ENCODE data around the gene CST7. TPM values are rescaled to one million over a fixed set of nuclear protein-coding genes. Genes with fewer than 3 reads are reported as not detected.
A peak's percentile ranks its signal among the peaks of the same experiment; 100 is the strongest.

Gene CST7
- total RNA-seq, 1 experiment from 2014 or later, result not detected

GRCh38 chr20:24989162-24989561 is 40.1 kb downstream of the CST7 start:
- DNase-seq, result no peak
- no peaks in the 10 kb centered on the region for H3K36me3 ChIP-seq (replicated peaks; ENCODE audit: control insufficient read depth, insufficient read depth, low read length)
- H3K4me3 ChIP-seq (ENCODE audit: insufficient read depth, low read depth, low read length), result no peak overlapping the region
- no peaks in the 10 kb centered on the region; the same call in 1 of the 2 replicates for H3K27me3 ChIP-seq (ENCODE audit: control insufficient read depth, insufficient read depth, low read length)

GRCh38 chr20:24990810-24991252 is 41.8 kb downstream of the CST7 start:
- no peak for DNase-seq
- no peak overlapping the region for H3K4me3 ChIP-seq (ENCODE audit: insufficient read depth, low read depth, low read length)
- H3K36me3 ChIP-seq (replicated peaks; ENCODE audit: control insufficient read depth, insufficient read depth, low read length), result no peaks in the 10 kb centered on the region
- no peaks in the 10 kb centered on the region; the same call in 1 of the 2 replicates for H3K27me3 ChIP-seq (ENCODE audit: control insufficient read depth, insufficient read depth, low read length)

GRCh38 chr20:24991897-24992486 is 42.9 kb downstream of the CST7 start:
- Histone ChIP-seq H3K4me3 (ENCODE audit: insufficient read depth, low read depth, low read length) (peak overlapping the region; percentile 89), H3K27me3 (ENCODE audit: control insufficient read depth, insufficient read depth, low read length) (no peaks in the 10 kb centered on the region; the same call in 1 of the 2 replicates), H3K36me3 (replicated peaks; ENCODE audit: control insufficient read depth, insufficient read depth, low read length) (no peaks in the 10 kb centered on the region)
- peak; percentile 69 for DNase-seq

- peak within 1 kb of the TSS; percentile 89 for H3K4me3 ChIP-seq (ENCODE audit: insufficient read depth, low read depth, low read length)
- peak; percentile 98 for DNase-seq
- no peaks in the 10 kb centered on the region; the same call in 1 of the 2 replicates for H3K27me3 ChIP-seq (ENCODE audit: control insufficient read depth, insufficient read depth, low read length)
Observed at GRCh38 chr20:24992487-24993205, 43.6 kb downstream of the CST7 start, which contains the start of gene APMAP. TSS of gene APMAP (minus strand) at chr20:24992751. CDS start at chr20:24992688, 63 bp downstream.

GRCh38 chr20:24993337-24994185 is 44.5 kb downstream of the CST7 start:
- DNase-seq, result no peak
- Histone ChIP-seq H3K27me3 (ENCODE audit: control insufficient read depth, insufficient read depth, low read length) (peaks cover 2% of the 10 kb centered on the region; the same call in 1 of the 2 replicates), H3K36me3 (replicated peaks; ENCODE audit: control insufficient read depth, insufficient read depth, low read length) (no peaks in the 10 kb centered on the region), H3K4me3 (ENCODE audit: insufficient read depth, low read depth, low read length) (no peak overlapping the region; the same call in 1 of the 2 replicates)

More at GRCh38 chr20:24992487-24993205, 43.6 kb downstream of the CST7 start, which contains the start of gene APMAP:
- H3K36me3 ChIP-seq (replicated peaks; ENCODE audit: control insufficient read depth, insufficient read depth, low read length), result no peaks in the 10 kb centered on the region

GRCh38 chr20:24994186-24994465 is 45.1 kb downstream of the CST7 start:
- Histone ChIP-seq H3K27me3 (ENCODE audit: control insufficient read depth, insufficient read depth, low read length) (peaks cover 2% of the 10 kb centered on the region; the same call in 1 of the 2 replicates), H3K4me3 (ENCODE audit: insufficient read depth, low read depth, low read length) (no peak overlapping the region), H3K36me3 (replicated peaks; ENCODE audit: control insufficient read depth, insufficient read depth, low read length) (no peaks in the 10 kb centered on the region)
- DNase-seq, result no peak

- H3K27me3 ChIP-seq (ENCODE audit: control insufficient read depth, insufficient read depth, low read length), result peaks cover 2% of the 10 kb centered on the region; the same call in 1 of the 2 replicates
- H3K4me3 ChIP-seq (ENCODE audit: insufficient read depth, low read depth, low read length), result no peak overlapping the region
- DNase-seq, result peak; percentile 88
- no peaks in the 10 kb centered on the region for H3K36me3 ChIP-seq (replicated peaks; ENCODE audit: control insufficient read depth, insufficient read depth, low read length)
Observed at GRCh38 chr20:24994470-24995368, 45.6 kb downstream of the CST7 start.

- Histone ChIP-seq H3K4me3 (ENCODE audit: insufficient read depth, low read depth, low read length) (no peak overlapping the region), H3K27me3 (ENCODE audit: control insufficient read depth, insufficient read depth, low read length) (peaks cover 2% of the 10 kb centered on the region; the same call in 1 of the 2 replicates), H3K36me3 (replicated peaks; ENCODE audit: control insufficient read depth, insufficient read depth, low read length) (no peaks in the 10 kb centered on the region)
- no peak for DNase-seq
Observed at GRCh38 chr20:24995741-24996448, 46.8 kb downstream of the CST7 start.

- no peak overlapping the region for H3K4me3 ChIP-seq (ENCODE audit: insufficient read depth, low read depth, low read length)
- no peaks in the 10 kb centered on the region for H3K36me3 ChIP-seq (replicated peaks; ENCODE audit: control insufficient read depth, insufficient read depth, low read length)
- peaks cover 2% of the 10 kb centered on the region; the same call in 1 of the 2 replicates for H3K27me3 ChIP-seq (ENCODE audit: control insufficient read depth, insufficient read depth, low read length)
- DNase-seq, result no peak
Observed at GRCh38 chr20:24996449-24997377, 47.6 kb downstream of the CST7 start.

GRCh38 chr20:24998121-24998520 is 49.1 kb downstream of the CST7 start:
- Histone ChIP-seq H3K36me3 (replicated peaks; ENCODE audit: control insufficient read depth, insufficient read depth, low read length) (no peaks in the 10 kb centered on the region), H3K27me3 (ENCODE audit: control insufficient read depth, insufficient read depth, low read length) (peaks cover 2% of the 10 kb centered on the region; the same call in 1 of the 2 replicates)

GRCh38 chr20:24998631-24999445 is 49.8 kb downstream of the CST7 start:
- H3K4me3 ChIP-seq (ENCODE audit: insufficient read depth, low read depth, low read length), result no peak overlapping the region
- peaks cover 2% of the 10 kb centered on the region; the same call in 1 of the 2 replicates for H3K27me3 ChIP-seq (ENCODE audit: control insufficient read depth, insufficient read depth, low read length)
- H3K36me3 ChIP-seq (replicated peaks; ENCODE audit: control insufficient read depth, insufficient read depth, low read length), result no peaks in the 10 kb centered on the region
- DNase-seq, result no peak

More at GRCh38 chr20:24998121-24998520, 49.1 kb downstream of the CST7 start:
- no peak overlapping the region for H3K4me3 ChIP-seq (ENCODE audit: insufficient read depth, low read depth, low read length)
- DNase-seq, result no peak

GRCh38 chr20:24999568-24999967 is 50.5 kb downstream of the CST7 start:
- no peak for DNase-seq
- H3K27me3 ChIP-seq (ENCODE audit: control insufficient read depth, insufficient read depth, low read length), result peaks cover 2% of the 10 kb centered on the region; the same call in 1 of the 2 replicates
- no peaks in the 10 kb centered on the region for H3K36me3 ChIP-seq (replicated peaks; ENCODE audit: control insufficient read depth, insufficient read depth, low read length)
- no peak overlapping the region for H3K4me3 ChIP-seq (ENCODE audit: insufficient read depth, low read depth, low read length)

Measured in H7 (cell line).